HL-60 (cell line): ENCODE measurements around the gene URGCP.

Experiments
- DNase-seq, 2 experiments: peaks; one replicate each; pipeline ENCODE4 v3.0.0-alpha.2; 2010 to 2020; ENCODE audit warnings: low read depth in 1 of 2, low spot score in 1 of 2
- H3K27ac ChIP-seq: fragments of 250-450 bp; sonication (Bioruptor Pico); replicated peaks from 2 replicates; pipeline ENCODE4 v1.5.1; 2020; ENCODE audit warnings: mild to moderate bottlenecking, moderate library complexity
- H3K27me3 ChIP-seq: fragments of 250-450 bp; sonication (Bioruptor Pico); 2 replicates; pipeline ENCODE4 v1.5.1; 2021; ENCODE audit warnings: mild to moderate bottlenecking, moderate library complexity; ENCODE audit not compliant: insufficient read depth, poor library complexity, severe bottlenecking
- H3K4me3 ChIP-seq: replicated peaks from 2 replicates; pipeline ENCODE4 v1.5.1; 2011; ENCODE audit warnings: mild to moderate bottlenecking, control low read depth, low read length; ENCODE audit not compliant: insufficient read depth
- CTCF ChIP-seq: IDR thresholded peaks from one replicate; pipeline ENCODE4 v1.5.1; 2011; ENCODE audit warnings: low read length, control low read depth, inconsistent platforms; ENCODE audit not compliant: insufficient read depth
- GABPA ChIP-seq: IDR thresholded peaks from 2 replicates; pipeline ENCODE4 v1.6.1; 2012; ENCODE audit warnings: low read depth
- POLR2AphosphoS5 ChIP-seq: IDR thresholded peaks from 2 replicates; pipeline ENCODE4 v1.6.1; 2012; ENCODE audit warnings: low read depth
- REST ChIP-seq: IDR thresholded peaks from 2 replicates; pipeline ENCODE4 v1.6.1; 2012; ENCODE audit warnings: low read depth; ENCODE audit not compliant: insufficient replicate concordance
- SPI1 ChIP-seq: IDR thresholded peaks from 2 replicates; pipeline ENCODE4 v1.6.1; 2012; ENCODE audit warnings: low read depth, mild to moderate bottlenecking, borderline replicate concordance

Gene URGCP

DNA sequence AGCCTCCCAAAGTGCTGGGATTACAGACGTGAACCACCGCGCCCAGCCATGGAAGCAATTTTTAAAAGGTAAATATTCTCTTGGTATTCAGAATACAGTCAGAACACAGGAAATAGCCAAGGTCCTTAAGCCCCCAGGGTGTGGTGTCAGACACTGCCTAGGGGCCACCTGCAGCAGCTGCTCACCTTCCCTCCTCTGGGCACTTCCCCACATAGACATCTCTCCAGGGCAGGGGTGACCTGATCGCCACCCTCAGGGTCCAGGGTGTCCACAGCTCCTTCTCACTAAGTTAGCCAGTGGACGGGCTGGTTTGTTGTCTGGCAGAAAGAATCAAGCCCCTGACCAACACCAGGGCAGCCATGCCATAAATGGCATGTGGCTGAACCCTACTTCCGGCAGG is 15.9 kb downstream of the URGCP start:
- Histone ChIP-seq H3K27ac (no peak overlapping the region), H3K4me3 (no peak overlapping the region)

DNA sequence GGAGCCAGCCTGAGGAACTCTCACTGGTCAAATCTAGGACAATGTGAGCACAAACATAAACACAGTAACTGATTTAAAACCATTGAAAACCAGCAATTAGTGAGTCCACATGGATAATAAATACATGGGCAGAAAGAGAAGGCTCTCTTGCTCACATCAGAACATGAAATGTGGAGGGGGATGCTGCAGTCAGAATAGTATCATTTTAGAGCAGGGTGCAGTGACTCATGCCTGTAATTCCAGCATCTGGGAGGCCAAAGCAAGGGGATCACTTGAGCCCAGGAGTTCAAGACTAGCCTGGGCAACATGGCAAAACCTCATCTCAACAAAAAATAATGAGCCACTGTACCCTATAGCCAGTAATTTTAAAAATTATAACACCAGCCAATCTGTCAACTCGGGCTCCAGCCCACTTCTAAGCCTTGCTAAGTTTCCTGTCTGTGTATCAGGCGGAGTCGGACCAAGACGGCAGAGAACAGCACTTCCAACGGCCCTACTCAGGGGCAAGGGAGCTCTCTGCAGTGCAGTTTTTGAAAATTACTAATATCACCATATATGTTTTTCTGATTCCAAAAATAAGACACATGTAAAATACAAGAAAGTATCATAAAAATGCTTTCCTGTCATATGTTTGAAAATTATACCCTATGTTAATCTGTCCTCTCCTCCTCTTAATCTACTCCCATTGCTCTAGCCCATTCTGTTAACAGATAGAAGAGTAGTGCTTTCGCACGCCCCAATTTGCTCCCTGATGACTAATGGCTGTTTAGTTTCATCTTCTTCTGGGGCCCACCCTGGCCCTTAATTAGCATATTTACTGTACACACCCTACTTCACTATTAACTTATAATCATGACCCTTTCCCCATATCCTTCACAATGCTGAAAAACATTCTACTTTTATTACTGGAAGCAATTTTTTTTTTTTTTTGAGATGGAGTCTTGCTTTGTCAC is 17.1 kb downstream of the URGCP start:
- Histone ChIP-seq H3K27me3 (no peaks in the 10 kb centered on the region), H3K4me3 (no peak overlapping the region), H3K27ac (no peak overlapping the region)
- TF ChIP-seq CTCF (no peak), GABPA (no peak), POLR2AphosphoS5 (no peak), REST (no peak), SPI1 (no peak)
- DNase-seq = no peak

More for the DNA sequence above, 15.9 kb downstream of the URGCP start:
- no peak for TF ChIP-seq SPI1
- no peak for TF ChIP-seq POLR2AphosphoS5
- TF ChIP-seq GABPA = no peak
- TF ChIP-seq CTCF = no peak
- no peak for TF ChIP-seq REST
- H3K27me3 ChIP-seq = no peaks in the 10 kb centered on the region
- DNase-seq = no peak

DNA sequence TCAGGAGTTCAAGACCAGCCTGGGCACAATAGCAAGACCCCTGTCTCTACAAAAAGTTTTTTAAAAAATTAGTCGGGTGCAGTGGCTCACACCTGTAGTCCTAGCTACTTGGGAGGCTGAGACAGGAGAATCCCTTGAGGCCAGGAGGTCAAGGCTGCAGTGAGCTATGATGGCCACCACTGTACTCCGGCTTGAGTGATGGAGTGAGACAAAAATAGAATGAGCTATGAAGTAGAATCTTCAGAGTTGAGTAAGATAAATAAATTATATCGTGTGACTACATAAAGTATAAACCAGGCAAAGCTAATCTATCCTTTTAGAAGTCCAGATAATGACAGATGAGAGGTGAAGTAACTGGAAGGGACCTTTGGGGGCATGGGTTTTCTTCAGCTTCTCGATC is 21.8 kb downstream of the URGCP start:
- Histone ChIP-seq H3K27ac (no peak overlapping the region), H3K27me3 (no peaks in the 10 kb centered on the region), H3K4me3 (no peak overlapping the region)
- no peak for DNase-seq
- no peak for TF ChIP-seq REST
- no peak for TF ChIP-seq GABPA
- TF ChIP-seq POLR2AphosphoS5 = no peak
- TF ChIP-seq CTCF = no peak
- no peak for TF ChIP-seq SPI1
